ENCODE results near the gene SAMM50.

SAMM50 gene

GRCh38 chr22:43976861-43977795 lies 21.9 kb downstream of the SAMM50 start:
- no peak for DNase-seq

GRCh38 chr22:43978558-43978957 lies 23.3 kb downstream of the SAMM50 start:
- no peak for DNase-seq

GRCh38 chr22:43980579-43980978 lies 25.3 kb downstream of the SAMM50 start:
- no peak for DNase-seq

GRCh38 chr22:43980996-43981395 lies 25.8 kb downstream of the SAMM50 start:
- DNase-seq, result no peak

GRCh38 chr22:43983808-43984207 lies 28.6 kb downstream of the SAMM50 start:
- no peak for DNase-seq

GRCh38 chr22:43985532-43985931 lies 30.3 kb downstream of the SAMM50 start:
- no peak for DNase-seq

- DNase-seq, result no peak
These were observed 33.0 kb downstream of the SAMM50 start for GRCh38 chr22:43988116-43988820.

- no peak for DNase-seq
These were observed 33.7 kb downstream of the SAMM50 start for GRCh38 chr22:43988960-43989359.

- DNase-seq, result no peak
These were observed 34.8 kb downstream of the SAMM50 start for GRCh38 chr22:43990044-43990443.

- no peak for DNase-seq
These were observed 36.2 kb downstream of the SAMM50 start for GRCh38 chr22:43991316-43992020.

- no peak for DNase-seq
These were observed 37.1 kb downstream of the SAMM50 start for GRCh38 chr22:43992331-43992821.

- DNase-seq, result peak; percentile 68 to 80 (median 76)
These were observed 38.0 kb downstream of the SAMM50 start for GRCh38 chr22:43993072-43993760.

GRCh38 chr22:43994006-43994405 lies 38.8 kb downstream of the SAMM50 start:
- no peak for DNase-seq

GRCh38 chr22:43994416-43994815 lies 39.2 kb downstream of the SAMM50 start:
- no peak for DNase-seq

GRCh38 chr22:43995057-43995685 lies 39.9 kb downstream of the SAMM50 start:
- DNase-seq, result no peak

GRCh38 chr22:43995798-43996169 lies 40.5 kb downstream of the SAMM50 start:
- DNase-seq, result no peak

GRCh38 chr22:43996170-43996980 lies 41.1 kb downstream of the SAMM50 start:
- DNase-seq, result peak; percentile 77 to 91 (median 88)

- no peak for DNase-seq
These were observed 41.7 kb downstream of the SAMM50 start for GRCh38 chr22:43996981-43997265.

- DNase-seq, result no peak
These were observed 43.5 kb downstream of the SAMM50 start for GRCh38 chr22:43998679-43999264.

GRCh38 chr22:43999378-43999777 lies 44.1 kb downstream of the SAMM50 start:
- no peak for DNase-seq

- no peak for DNase-seq
These were observed 44.9 kb downstream of the SAMM50 start for GRCh38 chr22:44000123-44000522.

Measured in suppressor macrophage (primary cell).